ENCODE measurements around the gene DTNB. TPM values are rescaled to one million over a fixed set of nuclear protein-coding genes. Genes with fewer than 3 reads are reported as not detected.

DTNB gene
- total RNA-seq, 4 donors from 2014 or later = 12.4 to 28.8 (median 14.9) TPM

- intact Hi-C loops (cut with DNase I; ENCODE audit: low total_unique reads) = no loop called here
- Histone ChIP-seq H3K4me1 (no peaks in the 10 kb centered on the region), H3K4me3 (no peak overlapping the region), H3K27ac (no peak overlapping the region), H3K36me3 (no peaks in the 10 kb centered on the region), H3K9me3 (no peaks in the 10 kb centered on the region), H3K27me3 (no peaks in the 10 kb centered on the region)
- DNase-seq = no peak
- TF ChIP-seq POLR2A (IDR thresholded peaks at IDR 0.05) (no peak), CTCF (IDR thresholded peaks at IDR 0.05) (no peak)
Observed at GRCh38 chr2:25532521-25532920, 140.9 kb downstream of the DTNB start.

- intact Hi-C loops (cut with DNase I; ENCODE audit: low total_unique reads) = no loop called here
- no peaks in the 10 kb centered on the region for H3K9me3 ChIP-seq
- TF ChIP-seq CTCF (IDR thresholded peaks at IDR 0.05) (no peak), POLR2A (IDR thresholded peaks at IDR 0.05) (no peak)
- no peak for DNase-seq
- no peaks in the 10 kb centered on the region for H3K36me3 ChIP-seq
- no peaks in the 10 kb centered on the region for H3K27me3 ChIP-seq
- no peaks in the 10 kb centered on the region for H3K4me1 ChIP-seq
- H3K27ac ChIP-seq = no peak overlapping the region
- no peak overlapping the region for H3K4me3 ChIP-seq
Observed at GRCh38 chr2:25529034-25529433, 144.3 kb downstream of the DTNB start.

GRCh38 chr2:25528173-25528572, 145.2 kb downstream of the DTNB start:
- no peaks in the 10 kb centered on the region for H3K36me3 ChIP-seq
- H3K27me3 ChIP-seq = no peaks in the 10 kb centered on the region
- H3K4me1 ChIP-seq = no peaks in the 10 kb centered on the region
- DNase-seq = no peak
- no peak for TF ChIP-seq CTCF (IDR thresholded peaks at IDR 0.05)
- TF ChIP-seq POLR2A (IDR thresholded peaks at IDR 0.05) = no peak
- intact Hi-C loops (cut with DNase I; ENCODE audit: low total_unique reads) = no loop called here
- no peaks in the 10 kb centered on the region for H3K9me3 ChIP-seq
- no peak overlapping the region for H3K4me3 ChIP-seq
- no peak overlapping the region for H3K27ac ChIP-seq

GRCh38 chr2:25524507-25524906, 148.9 kb downstream of the DTNB start:
- TF ChIP-seq POLR2A (IDR thresholded peaks at IDR 0.05) (no peak), CTCF (IDR thresholded peaks at IDR 0.05) (no peak)
- Histone ChIP-seq H3K27me3 (no peaks in the 10 kb centered on the region), H3K4me1 (no peaks in the 10 kb centered on the region), H3K9me3 (no peaks in the 10 kb centered on the region), H3K36me3 (no peaks in the 10 kb centered on the region), H3K27ac (no peak overlapping the region), H3K4me3 (no peak overlapping the region)
- intact Hi-C loops (cut with DNase I; ENCODE audit: low total_unique reads) = no loop called here
- no peak for DNase-seq

- TF ChIP-seq POLR2A (IDR thresholded peaks at IDR 0.05) = no peak
- TF ChIP-seq CTCF (IDR thresholded peaks at IDR 0.05) = no peak
- Histone ChIP-seq H3K4me3 (no peak overlapping the region), H3K4me1 (no peaks in the 10 kb centered on the region), H3K9me3 (no peaks in the 10 kb centered on the region), H3K27me3 (no peaks in the 10 kb centered on the region), H3K27ac (no peak overlapping the region), H3K36me3 (no peaks in the 10 kb centered on the region)
- intact Hi-C loops (cut with DNase I; ENCODE audit: low total_unique reads) = no loop called here
- DNase-seq = no peak
Observed at GRCh38 chr2:25523060-25523459, 150.3 kb downstream of the DTNB start.

All from uterus (tissue), 4 donors.